DOHH2 (cell line): ENCODE data around the gene TIMM44.

Source experiments
- H3F3A ChIP-seq: fragments of 200-600 bp; sonication (generic), shearing (Covaris generic); 2 replicates; pipeline ENCODE4 v1.6.0; 2016; ENCODE audit warnings: antibody characterized with exemption, mild to moderate bottlenecking; ENCODE audit not compliant: control insufficient read depth, insufficient read depth
- H3K27ac ChIP-seq: fragments of 200-600 bp; sonication (generic); 2 replicates; pipeline ENCODE4 v1.5.1; 2014; ENCODE audit warnings: low read depth, mild to moderate bottlenecking, low read length, moderate library complexity
- H3K27me3 ChIP-seq: fragments of 200-600 bp; sonication (generic); 2 replicates; pipeline ENCODE4 v1.6.1; 2014; ENCODE audit warnings: mild to moderate bottlenecking, low read length, mixed read lengths; ENCODE audit not compliant: control insufficient read depth
- H3K36me3 ChIP-seq: fragments of 200-600 bp; sonication (generic); 2 replicates; pipeline ENCODE4 v1.6.1; 2014; ENCODE audit warnings: mild to moderate bottlenecking, low read length, moderate library complexity, mixed read lengths; ENCODE audit not compliant: control insufficient read depth
- H3K4me1 ChIP-seq: fragments of 200-600 bp; sonication (generic); 2 replicates; pipeline ENCODE4 v1.6.1; 2014; ENCODE audit warnings: mild to moderate bottlenecking, low read length, mixed read lengths; ENCODE audit not compliant: control insufficient read depth
- H3K4me2 ChIP-seq: fragments of 200-600 bp; sonication (generic); 2 replicates; pipeline ENCODE4 v1.6.0; 2014; ENCODE audit warnings: mild to moderate bottlenecking, low read length, moderate library complexity
- H3K4me3 ChIP-seq: fragments of 200-600 bp; sonication (generic); 2 replicates; pipeline ENCODE4 v1.5.1; 2014; ENCODE audit warnings: mild to moderate bottlenecking, low read length, mixed read lengths
- H3K79me2 ChIP-seq: fragments of 200-600 bp; sonication (generic); 2 replicates; pipeline ENCODE4 v1.6.1; 2014; ENCODE audit warnings: mild to moderate bottlenecking, low read length, mixed read lengths; ENCODE audit not compliant: control insufficient read depth
- H3K9me2 ChIP-seq: fragments of 200-600 bp; sonication (generic); replicated peaks from 2 replicates; pipeline ENCODE4 v1.6.1; 2014; ENCODE audit warnings: mild to moderate bottlenecking, low read length, mixed read lengths; ENCODE audit not compliant: control insufficient read depth
- H3K9me3 ChIP-seq: fragments of 200-600 bp; sonication (generic); 2 replicates; pipeline ENCODE4 v1.6.1; 2014; ENCODE audit warnings: antibody characterized with exemption, low read length, mixed read lengths; ENCODE audit not compliant: control insufficient read depth, insufficient read depth
- H4K20me1 ChIP-seq: fragments of 200-600 bp; sonication (generic); 2 replicates; pipeline ENCODE4 v1.6.0; 2014; ENCODE audit warnings: low read depth, mild to moderate bottlenecking, antibody characterized with exemption, low read length, moderate library complexity; ENCODE audit not compliant: control insufficient read depth, insufficient read depth
- CTCF ChIP-seq: fragments of 200-600 bp; sonication (generic); IDR thresholded peaks from one replicate; pipeline ENCODE4 v1.5.1; 2014; ENCODE audit warnings: antibody characterized with exemption, mild to moderate bottlenecking, low read depth, low read length; ENCODE audit not compliant: poor library complexity, severe bottlenecking
- EZH2phosphoT487 ChIP-seq: fragments of 200-600 bp; sonication (generic); IDR thresholded peaks from 2 replicates; pipeline ENCODE4 v1.6.1; 2017; ENCODE audit warnings: borderline replicate concordance, mild to moderate bottlenecking, antibody characterized with exemption, low read length, moderate library complexity, mixed read lengths

The TIMM44 gene

DNA sequence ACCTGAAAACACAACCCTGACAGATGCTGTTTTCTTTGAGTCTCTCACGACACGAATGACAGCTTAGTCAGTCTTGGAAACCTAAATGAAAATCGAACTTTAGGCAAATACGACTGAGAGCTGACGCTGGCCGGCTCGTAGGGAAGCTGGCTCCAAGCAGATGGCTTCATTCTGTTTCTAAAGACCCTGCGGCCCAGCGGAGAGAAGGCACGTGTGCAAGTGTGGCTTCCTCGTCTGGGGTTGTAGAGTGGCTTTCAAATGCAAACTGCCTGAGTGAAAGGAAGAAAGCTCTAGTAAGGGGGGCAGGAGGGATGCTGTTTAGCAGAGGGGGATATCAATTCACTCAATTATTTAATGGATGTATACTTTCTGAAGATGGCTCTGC is 26.1 kb upstream of the TIMM44 start:
- Histone ChIP-seq H3K9me3 (no peaks in the 10 kb centered on the region), H3K79me2 (no peaks in the 10 kb centered on the region), H3K4me3 (no peak overlapping the region), H4K20me1 (peaks cover 8% of the 10 kb centered on the region; the same call in 1 of the 2 replicates), H3F3A (no peaks in the 10 kb centered on the region), H3K27ac (no peak overlapping the region), H3K4me1 (no peaks in the 10 kb centered on the region), H3K9me2 (no peaks in the 10 kb centered on the region), H3K27me3 (no peaks in the 10 kb centered on the region), H3K4me2 (no peak overlapping the region), H3K36me3 (peaks cover 80% of the 10 kb centered on the region)
- TF ChIP-seq CTCF (no peak), EZH2phosphoT487 (no peak)

DNA sequence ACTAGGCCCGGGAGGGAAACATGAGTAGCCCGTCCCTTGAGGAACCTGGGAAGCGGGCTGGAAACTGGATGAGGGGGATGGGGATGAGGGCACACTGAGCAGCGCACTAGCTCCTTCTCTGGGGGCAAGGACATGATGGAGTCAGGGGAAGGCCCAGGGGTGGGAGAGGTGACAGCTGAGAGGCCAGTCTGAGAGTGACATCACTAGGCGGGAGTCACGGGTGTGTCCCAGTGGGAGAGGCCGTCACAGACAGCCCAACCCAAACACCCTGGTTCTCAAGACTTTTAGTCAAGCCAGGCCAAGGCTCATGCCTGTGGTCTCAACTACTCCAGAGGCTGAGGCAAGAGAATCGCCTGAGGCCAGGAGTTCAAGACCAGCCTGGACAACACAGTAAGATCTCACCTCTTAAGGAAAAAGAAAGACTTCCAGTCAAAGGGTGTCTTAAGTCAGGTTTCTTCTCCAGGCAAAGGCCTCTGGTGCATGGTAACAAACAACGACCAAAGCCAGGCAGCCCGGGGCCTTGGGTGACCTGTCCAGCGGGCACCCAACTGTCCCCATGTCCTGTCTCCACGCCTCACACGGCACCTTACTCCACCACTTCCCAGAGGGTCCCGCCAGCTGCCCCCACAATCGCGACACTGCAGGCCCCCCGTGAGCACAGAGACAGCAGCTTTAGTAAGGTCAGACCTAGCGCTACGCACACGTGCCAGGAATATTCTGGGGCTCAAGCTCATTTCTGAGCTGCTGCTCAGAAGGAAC is 25.5 kb upstream of the TIMM44 start:
- Histone ChIP-seq H3K4me1 (no peaks in the 10 kb centered on the region), H3F3A (no peaks in the 10 kb centered on the region), H3K9me3 (no peaks in the 10 kb centered on the region), H4K20me1 (peaks cover 8% of the 10 kb centered on the region; the same call in 1 of the 2 replicates), H3K4me3 (no peak overlapping the region), H3K27me3 (no peaks in the 10 kb centered on the region), H3K79me2 (no peaks in the 10 kb centered on the region), H3K27ac (no peak overlapping the region), H3K4me2 (no peak overlapping the region), H3K9me2 (no peaks in the 10 kb centered on the region), H3K36me3 (peaks cover 80% of the 10 kb centered on the region)
- TF ChIP-seq EZH2phosphoT487 (no peak), CTCF (no peak)

GRCh38 chr19:7968008-7968795 is 24.7 kb upstream of the TIMM44 start:
- Histone ChIP-seq H3K27ac (no peak overlapping the region), H3F3A (no peaks in the 10 kb centered on the region), H3K4me3 (no peak overlapping the region), H3K9me2 (no peaks in the 10 kb centered on the region), H3K36me3 (peaks cover 82% of the 10 kb centered on the region), H3K4me1 (no peaks in the 10 kb centered on the region), H4K20me1 (peaks cover 8% of the 10 kb centered on the region; the same call in 1 of the 2 replicates), H3K4me2 (no peak overlapping the region), H3K79me2 (no peaks in the 10 kb centered on the region), H3K9me3 (no peaks in the 10 kb centered on the region), H3K27me3 (no peaks in the 10 kb centered on the region)
- TF ChIP-seq CTCF: no peak
- no peak for TF ChIP-seq EZH2phosphoT487
